HepG2 (cell line): Measurements from ENCODE around the gene ETV6. TPM values are rescaled to one million over a fixed set of nuclear protein-coding genes. Genes with fewer than 3 reads are reported as not detected.

Experiments
- ISL2 ChIP-seq: sonication (generic); formaldehyde crosslinking; IDR thresholded peaks from 2 replicates; pipeline ENCODE4 v1.5.0; 2020; ENCODE audit warnings: missing genetic modification reagents
- MXI1 ChIP-seq: IDR thresholded peaks from 3 replicates; pipeline ENCODE4 v1.6.1; 2012; ENCODE audit warnings: low read depth, low read length, inconsistent platforms, borderline replicate concordance
- RAD21 ChIP-seq: fragments of 450-650 bp; formaldehyde crosslinking; IDR thresholded peaks from 2 replicates; pipeline ENCODE4 v1.5.0; 2020; ENCODE audit warnings: mild to moderate bottlenecking
- SALL1 ChIP-seq: sonication (generic); formaldehyde crosslinking; IDR thresholded peaks from 2 replicates; pipeline ENCODE4 v1.8.0; 2022; ENCODE audit warnings: mild to moderate bottlenecking, missing genetic modification reagents
- ZNF33A ChIP-seq: sonication (generic); formaldehyde crosslinking; IDR thresholded peaks from 2 replicates; pipeline ENCODE4 v1.5.1; 2020; ENCODE audit warnings: missing genetic modification reagents, mild to moderate bottlenecking, moderate library complexity, borderline replicate concordance
- ZNF724P ChIP-seq: sonication (generic); formaldehyde crosslinking; IDR thresholded peaks from 2 replicates; pipeline ENCODE4 v1.8.0; 2022; ENCODE audit warnings: missing genetic modification reagents, borderline replicate concordance
- polyA plus RNA-seq, 8 experiments: library from polyadenylated mRNA; depleted of rRNA in 3 of 8; stranded (reverse) in 7 of 8; unstranded in 1 of 8; fragments of >200 nt; fragmentation: Illumina TruSeq in 4 of 8; extraction: Trizol in 4 of 8; gene quantifications; 2 replicates each; pipeline versions ENCODE4 v1.2.1 to v1.2.3, GENCODE V29; 2011 to 2016; ENCODE audit warnings: low read depth in 4 of 8, missing spikeins in 1 of 8, mixed read lengths in 1 of 8; ENCODE audit not compliant: insufficient read depth in 1 of 8
- total RNA-seq, 5 experiments: library from RNA; depleted of rRNA; stranded (reverse); fragments of >200 nt; fragmentation: Illumina TruSeq; extraction: Trizol; gene quantifications; 2 replicates each; pipeline ENCODE4 v1.2.3, GENCODE V29; 2016; ENCODE audit warnings: low read depth in 1 of 5
- TF ChIP-seq, protein P1 (sequence below): sonication (generic); formaldehyde crosslinking; IDR thresholded peaks from 2 replicates; pipeline ENCODE4 v1.4.0; 2020; ENCODE audit warnings: missing genetic modification reagents
- TF ChIP-seq, protein P2 (sequence below): sonication (generic); formaldehyde crosslinking; IDR thresholded peaks from 2 replicates; pipeline ENCODE4 v1.4.0; 2020; ENCODE audit warnings: missing genetic modification reagents

The ETV6 gene
- total and polyA plus RNA-seq, 2 of the 13 experiments (the other 11 are each of a cell fraction or from before 2014, with no cell fraction given), result 2.2 to 3.0 TPM

DNA sequence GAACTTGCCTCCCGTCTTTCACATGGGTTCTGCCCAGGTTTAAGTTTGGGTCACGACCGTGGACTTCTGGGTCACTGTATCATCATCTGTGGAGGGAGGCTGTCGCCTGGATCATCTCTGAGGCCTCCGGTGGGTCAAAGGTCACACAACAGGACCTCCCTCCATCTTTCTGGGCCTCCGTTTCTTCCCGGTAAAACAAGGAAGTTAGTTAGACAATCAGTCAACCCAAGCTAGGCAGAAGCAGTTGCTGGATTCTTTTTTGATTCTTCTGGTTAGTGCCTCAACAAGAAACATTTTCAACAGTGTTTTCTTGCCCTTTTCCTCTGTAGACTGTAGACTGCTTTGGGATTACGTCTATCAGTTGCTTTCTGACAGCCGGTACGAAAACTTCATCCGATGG, 234.6 kb downstream of the ETV6 start (continued):
- TF ChIP-seq, protein P1, sequence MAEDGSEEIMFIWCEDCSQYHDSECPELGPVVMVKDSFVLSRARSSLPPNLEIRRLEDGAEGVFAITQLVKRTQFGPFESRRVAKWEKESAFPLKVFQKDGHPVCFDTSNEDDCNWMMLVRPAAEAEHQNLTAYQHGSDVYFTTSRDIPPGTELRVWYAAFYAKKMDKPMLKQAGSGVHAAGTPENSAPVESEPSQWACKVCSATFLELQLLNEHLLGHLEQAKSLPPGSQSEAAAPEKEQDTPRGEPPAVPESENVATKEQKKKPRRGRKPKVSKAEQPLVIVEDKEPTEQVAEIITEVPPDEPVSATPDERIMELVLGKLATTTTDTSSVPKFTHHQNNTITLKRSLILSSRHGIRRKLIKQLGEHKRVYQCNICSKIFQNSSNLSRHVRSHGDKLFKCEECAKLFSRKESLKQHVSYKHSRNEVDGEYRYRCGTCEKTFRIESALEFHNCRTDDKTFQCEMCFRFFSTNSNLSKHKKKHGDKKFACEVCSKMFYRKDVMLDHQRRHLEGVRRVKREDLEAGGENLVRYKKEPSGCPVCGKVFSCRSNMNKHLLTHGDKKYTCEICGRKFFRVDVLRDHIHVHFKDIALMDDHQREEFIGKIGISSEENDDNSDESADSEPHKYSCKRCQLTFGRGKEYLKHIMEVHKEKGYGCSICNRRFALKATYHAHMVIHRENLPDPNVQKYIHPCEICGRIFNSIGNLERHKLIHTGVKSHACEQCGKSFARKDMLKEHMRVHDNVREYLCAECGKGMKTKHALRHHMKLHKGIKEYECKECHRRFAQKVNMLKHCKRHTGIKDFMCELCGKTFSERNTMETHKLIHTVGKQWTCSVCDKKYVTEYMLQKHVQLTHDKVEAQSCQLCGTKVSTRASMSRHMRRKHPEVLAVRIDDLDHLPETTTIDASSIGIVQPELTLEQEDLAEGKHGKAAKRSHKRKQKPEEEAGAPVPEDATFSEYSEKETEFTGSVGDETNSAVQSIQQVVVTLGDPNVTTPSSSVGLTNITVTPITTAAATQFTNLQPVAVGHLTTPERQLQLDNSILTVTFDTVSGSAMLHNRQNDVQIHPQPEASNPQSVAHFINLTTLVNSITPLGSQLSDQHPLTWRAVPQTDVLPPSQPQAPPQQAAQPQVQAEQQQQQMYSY, result no peak
- TF ChIP-seq SALL1 (CRISPR knock-in tag), result no peak
- TF ChIP-seq, protein P2, sequence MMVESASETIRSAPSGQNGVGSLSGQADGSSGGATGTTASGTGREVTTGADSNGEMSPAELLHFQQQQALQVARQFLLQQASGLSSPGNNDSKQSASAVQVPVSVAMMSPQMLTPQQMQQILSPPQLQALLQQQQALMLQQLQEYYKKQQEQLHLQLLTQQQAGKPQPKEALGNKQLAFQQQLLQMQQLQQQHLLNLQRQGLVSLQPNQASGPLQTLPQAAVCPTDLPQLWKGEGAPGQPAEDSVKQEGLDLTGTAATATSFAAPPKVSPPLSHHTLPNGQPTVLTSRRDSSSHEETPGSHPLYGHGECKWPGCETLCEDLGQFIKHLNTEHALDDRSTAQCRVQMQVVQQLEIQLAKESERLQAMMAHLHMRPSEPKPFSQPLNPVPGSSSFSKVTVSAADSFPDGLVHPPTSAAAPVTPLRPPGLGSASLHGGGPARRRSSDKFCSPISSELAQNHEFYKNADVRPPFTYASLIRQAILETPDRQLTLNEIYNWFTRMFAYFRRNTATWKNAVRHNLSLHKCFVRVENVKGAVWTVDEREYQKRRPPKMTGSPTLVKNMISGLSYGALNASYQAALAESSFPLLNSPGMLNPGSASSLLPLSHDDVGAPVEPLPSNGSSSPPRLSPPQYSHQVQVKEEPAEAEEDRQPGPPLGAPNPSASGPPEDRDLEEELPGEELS (CRISPR knock-in tag), result no peak
- TF ChIP-seq ZNF724P (CRISPR knock-in tag), result no peak
- no peak for TF ChIP-seq ZNF33A (CRISPR knock-in tag)
- no peak for TF ChIP-seq MXI1
- TF ChIP-seq ISL2 (CRISPR knock-in tag), result no peak
- no peak for TF ChIP-seq RAD21 (CRISPR knock-in tag)
- TF ChIP-seq, all 625 proteins: peak for 0
